GM12878 (cell line): Measurements from ENCODE around the gene KATNB1.

ENCODE experiments used
- CBX5 ChIP-seq: sonication (generic); IDR thresholded peaks from 2 replicates; pipeline ENCODE4 v1.6.1; 2016; ENCODE audit warnings: low read depth, moderate library complexity, mild to moderate bottlenecking, inconsistent platforms
- CREM ChIP-seq: IDR thresholded peaks from 2 replicates; pipeline ENCODE4 v1.6.1; 2014; ENCODE audit warnings: antibody characterized with exemption, low read depth
- EP300 ChIP-seq, 2 experiments: fragments of 150-350 bp in 1 of 2; IDR thresholded peaks; 2 replicates each; pipeline ENCODE4 v1.6.1; 2011 to 2012; ENCODE audit warnings: low read depth in 2 of 2, low read length in 2 of 2, borderline replicate concordance in 1 of 2, improper control_type of control experiment in 1 of 2, inconsistent platforms in 1 of 2; ENCODE audit not compliant: control insufficient read depth in 1 of 2
- EZH2 ChIP-seq: IDR thresholded peaks from 2 replicates; pipeline ENCODE4 v1.6.1; 2012; ENCODE audit warnings: low read depth, mild to moderate bottlenecking, control low read depth, inconsistent platforms, low read length, borderline replicate concordance; ENCODE audit not compliant: control insufficient read depth
- FOXM1 ChIP-seq: IDR thresholded peaks from 2 replicates; pipeline ENCODE4 v1.6.1; 2012; ENCODE audit warnings: low read depth, mild to moderate bottlenecking, inconsistent platforms, low read length, moderate library complexity
- JUNB ChIP-seq: IDR thresholded peaks from 2 replicates; pipeline ENCODE4 v1.6.1; 2016; ENCODE audit warnings: antibody characterized with exemption, mild to moderate bottlenecking
- KAT2A ChIP-seq: conservative IDR thresholded peaks from 2 replicates; pipeline ENCODE4 v1.6.1; 2011; ENCODE audit warnings: low read depth, low read length; ENCODE audit not compliant: control insufficient read depth
- NFYB ChIP-seq: IDR thresholded peaks from 2 replicates; pipeline ENCODE4 v1.6.1; 2011; ENCODE audit warnings: low read depth, mild to moderate bottlenecking, low read length, improper control_type of control experiment, moderate library complexity; ENCODE audit not compliant: insufficient read depth
- SMAD5 ChIP-seq: IDR thresholded peaks from 2 replicates; pipeline ENCODE4 v1.6.1; 2016; ENCODE audit warnings: antibody characterized with exemption, low read depth
- TF ChIP-seq, protein P1 (sequence below): IDR thresholded peaks from 2 replicates; pipeline ENCODE4 v1.6.1; 2011; ENCODE audit warnings: low read depth, low read length, improper control_type of control experiment, borderline replicate concordance
- TF ChIP-seq, protein P2 (sequence below), 3 experiments: IDR thresholded peaks in 2 of 3; conservative IDR thresholded peaks in 1 of 3; 2 replicates each; pipeline ENCODE4 v1.5.1; 2011; ENCODE audit warnings: low read depth in 3 of 3, low read length in 3 of 3, mild to moderate bottlenecking in 3 of 3, control low read depth in 2 of 3, moderate library complexity in 2 of 3, inconsistent platforms in 1 of 3, mixed read lengths in 1 of 3; ENCODE audit not compliant: control insufficient read depth in 2 of 3, insufficient read depth in 1 of 3; ENCODE audit errors: extremely low read depth in 1 of 3

DNA sequence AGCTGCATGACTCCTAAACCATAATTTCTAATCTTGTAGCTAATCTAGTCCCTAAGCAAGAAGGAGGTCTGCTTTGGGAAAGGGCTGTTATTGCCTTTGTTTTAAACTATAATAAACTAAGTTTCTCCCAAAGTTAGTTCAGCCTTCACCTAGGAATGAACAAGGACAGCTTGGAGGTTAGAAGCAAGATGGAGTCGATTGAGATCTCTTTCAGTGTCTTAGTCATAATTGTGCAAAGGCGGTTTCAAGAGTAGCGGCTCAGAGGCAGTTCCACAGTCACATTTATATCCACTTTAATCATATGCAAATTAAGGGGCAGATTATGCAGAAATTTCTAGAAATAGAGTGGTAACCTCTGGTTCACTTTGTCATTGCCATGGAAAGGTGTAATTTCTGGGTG lies 23.6 kb upstream of the KATNB1 start:
- no peak for TF ChIP-seq JUNB
- TF ChIP-seq, protein P1, sequence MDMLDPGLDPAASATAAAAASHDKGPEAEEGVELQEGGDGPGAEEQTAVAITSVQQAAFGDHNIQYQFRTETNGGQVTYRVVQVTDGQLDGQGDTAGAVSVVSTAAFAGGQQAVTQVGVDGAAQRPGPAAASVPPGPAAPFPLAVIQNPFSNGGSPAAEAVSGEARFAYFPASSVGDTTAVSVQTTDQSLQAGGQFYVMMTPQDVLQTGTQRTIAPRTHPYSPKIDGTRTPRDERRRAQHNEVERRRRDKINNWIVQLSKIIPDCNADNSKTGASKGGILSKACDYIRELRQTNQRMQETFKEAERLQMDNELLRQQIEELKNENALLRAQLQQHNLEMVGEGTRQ = no peak
- TF ChIP-seq EZH2 = no peak
- TF ChIP-seq SMAD5 = no peak
- no peak for TF ChIP-seq CBX5
- no peak for TF ChIP-seq CREM
- TF ChIP-seq, protein P2, sequence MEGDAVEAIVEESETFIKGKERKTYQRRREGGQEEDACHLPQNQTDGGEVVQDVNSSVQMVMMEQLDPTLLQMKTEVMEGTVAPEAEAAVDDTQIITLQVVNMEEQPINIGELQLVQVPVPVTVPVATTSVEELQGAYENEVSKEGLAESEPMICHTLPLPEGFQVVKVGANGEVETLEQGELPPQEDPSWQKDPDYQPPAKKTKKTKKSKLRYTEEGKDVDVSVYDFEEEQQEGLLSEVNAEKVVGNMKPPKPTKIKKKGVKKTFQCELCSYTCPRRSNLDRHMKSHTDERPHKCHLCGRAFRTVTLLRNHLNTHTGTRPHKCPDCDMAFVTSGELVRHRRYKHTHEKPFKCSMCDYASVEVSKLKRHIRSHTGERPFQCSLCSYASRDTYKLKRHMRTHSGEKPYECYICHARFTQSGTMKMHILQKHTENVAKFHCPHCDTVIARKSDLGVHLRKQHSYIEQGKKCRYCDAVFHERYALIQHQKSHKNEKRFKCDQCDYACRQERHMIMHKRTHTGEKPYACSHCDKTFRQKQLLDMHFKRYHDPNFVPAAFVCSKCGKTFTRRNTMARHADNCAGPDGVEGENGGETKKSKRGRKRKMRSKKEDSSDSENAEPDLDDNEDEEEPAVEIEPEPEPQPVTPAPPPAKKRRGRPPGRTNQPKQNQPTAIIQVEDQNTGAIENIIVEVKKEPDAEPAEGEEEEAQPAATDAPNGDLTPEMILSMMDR (IDR thresholded peaks at IDR 0.05 in 2 of 3, conservative IDR thresholded peaks at IDR 0.05 in 1 of 3; ENCODE audit: control insufficient read depth in 2 of 3, extremely low read depth in 1 of 3, insufficient read depth in 1 of 3, low read depth in 3 of 3, low read length in 3 of 3) = no peak
- no peak for TF ChIP-seq FOXM1
- no peak for TF ChIP-seq NFYB
- no peak for TF ChIP-seq EP300 (IDR thresholded peaks at IDR 0.05; ENCODE audit: borderline replicate concordance in 1 of 2, control insufficient read depth in 1 of 2, low read depth in 2 of 2, low read length in 2 of 2)
- TF ChIP-seq KAT2A = no peak
